HG03064 (cell line): ENCODE data around the gene HOXA10.

Experiments
- ATAC-seq: cut with Tn5 transposase; IDR thresholded peaks from one replicate; pipeline ENCODE4 v1.9.1; 2021; ENCODE audit warnings: low read depth; ENCODE audit not compliant: unreplicated experiment

The HOXA10 gene

GRCh38 chr7:27168265-27168947 is 5.7 kb downstream of the HOXA10 start:
- no peak for ATAC-seq

GRCh38 chr7:27167916-27168264 is 6.2 kb downstream of the HOXA10 start:
- ATAC-seq, result no peak

GRCh38 chr7:27166531-27167505 is 7.3 kb downstream of the HOXA10 start:
- no peak for ATAC-seq

GRCh38 chr7:27165996-27166530 is 8.1 kb downstream of the HOXA10 start:
- no peak for ATAC-seq

- no peak for ATAC-seq
Measured at GRCh38 chr7:27165089-27165995, 8.8 kb downstream of the HOXA10 start, which contains the start of gene HOXA9. TSS of gene HOXA9 (minus strand) at chr7:27165537. CDS start at chr7:27165457, 80 bp downstream.

- ATAC-seq, result no peak
Measured at GRCh38 chr7:27164367-27165088, 9.6 kb downstream of the HOXA10 start.

GRCh38 chr7:27164045-27164366 is 10.1 kb downstream of the HOXA10 start:
- ATAC-seq, result no peak

- no peak for ATAC-seq
Measured at GRCh38 chr7:27163288-27164044, 10.7 kb downstream of the HOXA10 start.

GRCh38 chr7:27162561-27163287 is 11.4 kb downstream of the HOXA10 start:
- ATAC-seq, result no peak

GRCh38 chr7:27161721-27162560 is 12.2 kb downstream of the HOXA10 start:
- no peak for ATAC-seq

- ATAC-seq, result no peak
Measured at GRCh38 chr7:27161214-27161720, 12.9 kb downstream of the HOXA10 start.

GRCh38 chr7:27160546-27161213 is 13.4 kb downstream of the HOXA10 start:
- no peak for ATAC-seq

GRCh38 chr7:27160145-27160545 is 14.0 kb downstream of the HOXA10 start:
- no peak for ATAC-seq

- ATAC-seq, result no peak
Measured at GRCh38 chr7:27159266-27160144, 14.6 kb downstream of the HOXA10 start.

GRCh38 chr7:27158436-27159265 is 15.5 kb downstream of the HOXA10 start:
- no peak for ATAC-seq
